Activated CD4-positive, alpha-beta memory T cell treated with anti-CD3 and anti-CD28 coated beads, Interleukin-2, amount 10 ng/mL, durations not matched to agents 7 days and 5 days (primary cell): ENCODE data around the gene FARP1. TPM values are rescaled to one million over a fixed set of nuclear protein-coding genes. Genes with fewer than 3 reads are reported as not detected.

Experiments used
- CTCF ChIA-PET: fragments of 350-600 bp; sonication (Branson Sonifier 250); formaldehyde crosslinking; loops from one replicate; lab custom pipeline; 2021; ENCODE audit warnings: antibody characterized with exemption, inconsistent platforms; lab: Charles Lee
- POLR2A ChIA-PET: fragments of 350-600 bp; sonication (Branson Sonifier 250); formaldehyde crosslinking; loops from one replicate; lab custom pipeline; 2021; ENCODE audit warnings: antibody characterized with exemption; lab: Charles Lee
- DNase-seq: peaks from one replicate; pipeline ENCODE4 v3.0.0-alpha.2; 2020
- H3K27ac Mint-ChIP-seq: one replicate; pipeline ENCODE4 v1.8.0; 2021; ENCODE audit warnings: mild to moderate bottlenecking, mixed read lengths
- H3K27me3 Mint-ChIP-seq: one replicate; pipeline ENCODE4 v1.8.0; 2021; ENCODE audit warnings: mixed read lengths
- H3K36me3 Mint-ChIP-seq: one replicate; pipeline ENCODE4 v1.8.0; 2021; ENCODE audit warnings: low read depth, mixed read lengths
- H3K4me1 Mint-ChIP-seq: one replicate; pipeline ENCODE4 v1.8.0; 2021; ENCODE audit warnings: mixed read lengths
- H3K4me3 Mint-ChIP-seq: one replicate; pipeline ENCODE4 v1.8.0; 2021; ENCODE audit warnings: mild to moderate bottlenecking, mixed read lengths
- H3K9me3 Mint-ChIP-seq: one replicate; pipeline ENCODE4 v1.8.0; 2021; ENCODE audit warnings: mixed read lengths
- total RNA-seq, 2 experiments: library from RNA; stranded (reverse); gene quantifications; one replicate each; pipeline ENCODE4 v1.2.3, GENCODE V29; 2021

Gene FARP1
- total RNA-seq, 2 experiments from 2014 or later: 0.50 to 0.75 TPM

- H3K9me3 Mint-ChIP-seq: no peaks in the 10 kb centered on the region
- ChIA-PET POLR2A (no interaction called here), CTCF (no interaction called here)
- no peaks in the 10 kb centered on the region for H3K4me1 Mint-ChIP-seq
- H3K4me3 Mint-ChIP-seq: no peak overlapping the region
- no peak for DNase-seq
- H3K36me3 Mint-ChIP-seq: no peaks in the 10 kb centered on the region
- peaks cover 3% of the 10 kb centered on the region for H3K27me3 Mint-ChIP-seq
- H3K27ac Mint-ChIP-seq: no peak overlapping the region
Measured at GRCh38 chr13:98288211-98288610, 145.3 kb downstream of the FARP1 start.

GRCh38 chr13:98289339-98289945 lies 146.5 kb downstream of the FARP1 start:
- ChIA-PET POLR2A (no interaction called here), CTCF (no interaction called here)
- Mint-ChIP-seq H3K4me3 (no peak overlapping the region), H3K36me3 (no peaks in the 10 kb centered on the region), H3K9me3 (no peaks in the 10 kb centered on the region), H3K27me3 (peaks cover 3% of the 10 kb centered on the region), H3K27ac (no peak overlapping the region), H3K4me1 (no peaks in the 10 kb centered on the region)
- no peak for DNase-seq

DNA sequence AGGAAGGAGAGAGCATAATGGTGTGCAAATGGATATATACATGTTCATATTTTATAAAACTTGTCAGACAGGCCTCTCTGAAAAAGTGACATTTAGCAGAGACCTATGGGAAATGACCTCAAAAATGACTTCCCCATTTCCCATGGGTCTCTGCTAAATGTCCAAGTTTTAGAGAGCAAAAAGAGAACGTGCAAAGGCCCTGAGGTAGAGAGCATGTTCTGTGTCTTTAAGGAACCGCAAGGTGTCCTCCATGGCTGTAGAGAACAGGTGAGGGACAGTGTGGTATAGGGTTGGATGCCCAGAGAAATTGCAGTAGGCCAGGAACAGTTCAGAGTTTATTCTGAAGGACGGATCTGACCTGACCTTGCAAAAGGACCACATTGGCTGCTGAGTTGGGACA lies 147.4 kb downstream of the FARP1 start:
- Mint-ChIP-seq H3K27me3 (peaks cover 3% of the 10 kb centered on the region), H3K27ac (no peak overlapping the region), H3K4me3 (no peak overlapping the region), H3K36me3 (no peaks in the 10 kb centered on the region), H3K4me1 (no peaks in the 10 kb centered on the region), H3K9me3 (no peaks in the 10 kb centered on the region)
- no peak for DNase-seq
- CTCF ChIA-PET: no interaction called here
- POLR2A ChIA-PET: no interaction called here

- H3K4me3 Mint-ChIP-seq: no peak overlapping the region
- CTCF ChIA-PET: no interaction called here
Measured at GRCh38 chr13:98291658-98292057, 148.8 kb downstream of the FARP1 start.

GRCh38 chr13:98293103-98293502 lies 150.2 kb downstream of the FARP1 start:
- POLR2A ChIA-PET: no interaction called here
- H3K36me3 Mint-ChIP-seq: no peaks in the 10 kb centered on the region
- CTCF ChIA-PET: no interaction called here
- H3K4me3 Mint-ChIP-seq: no peak overlapping the region
- peaks cover 6% of the 10 kb centered on the region for H3K27me3 Mint-ChIP-seq
- H3K4me1 Mint-ChIP-seq: no peaks in the 10 kb centered on the region
- no peak overlapping the region for H3K27ac Mint-ChIP-seq
- no peak for DNase-seq
- H3K9me3 Mint-ChIP-seq: no peaks in the 10 kb centered on the region

More at GRCh38 chr13:98291658-98292057, 148.8 kb downstream of the FARP1 start:
- H3K36me3 Mint-ChIP-seq: no peaks in the 10 kb centered on the region
- DNase-seq: no peak
- peaks cover 3% of the 10 kb centered on the region for H3K27me3 Mint-ChIP-seq
- H3K4me1 Mint-ChIP-seq: no peaks in the 10 kb centered on the region
- POLR2A ChIA-PET: no interaction called here
- H3K9me3 Mint-ChIP-seq: no peaks in the 10 kb centered on the region
- H3K27ac Mint-ChIP-seq: no peak overlapping the region

- Mint-ChIP-seq H3K4me3 (no peak overlapping the region), H3K9me3 (no peaks in the 10 kb centered on the region), H3K4me1 (no peaks in the 10 kb centered on the region), H3K36me3 (no peaks in the 10 kb centered on the region), H3K27ac (no peak overlapping the region), H3K27me3 (peaks cover 9% of the 10 kb centered on the region)
- no peak for DNase-seq
- ChIA-PET CTCF (no interaction called here), POLR2A (no interaction called here)
Measured at GRCh38 chr13:98293570-98294142, 150.8 kb downstream of the FARP1 start.

- Mint-ChIP-seq H3K27ac (no peak overlapping the region), H3K4me1 (no peaks in the 10 kb centered on the region), H3K27me3 (peaks cover 11% of the 10 kb centered on the region), H3K9me3 (no peaks in the 10 kb centered on the region), H3K36me3 (no peaks in the 10 kb centered on the region), H3K4me3 (no peak overlapping the region)
- CTCF ChIA-PET: no interaction called here
- POLR2A ChIA-PET: no interaction called here
- DNase-seq: no peak
Measured at GRCh38 chr13:98295371-98295770, 152.5 kb downstream of the FARP1 start.

GRCh38 chr13:98297051-98297450 lies 154.2 kb downstream of the FARP1 start:
- no peak for DNase-seq
- no peaks in the 10 kb centered on the region for H3K4me1 Mint-ChIP-seq
- no peaks in the 10 kb centered on the region for H3K9me3 Mint-ChIP-seq
- POLR2A ChIA-PET: no interaction called here
- no peak overlapping the region for H3K4me3 Mint-ChIP-seq
- no peaks in the 10 kb centered on the region for H3K36me3 Mint-ChIP-seq
- H3K27me3 Mint-ChIP-seq: peaks cover 7% of the 10 kb centered on the region
- CTCF ChIA-PET: no interaction called here
- H3K27ac Mint-ChIP-seq: no peak overlapping the region

GRCh38 chr13:98297745-98298144 lies 154.9 kb downstream of the FARP1 start:
- ChIA-PET POLR2A (no interaction called here), CTCF (no interaction called here)
- H3K4me1 Mint-ChIP-seq: no peaks in the 10 kb centered on the region
- no peak for DNase-seq
- no peaks in the 10 kb centered on the region for H3K36me3 Mint-ChIP-seq
- H3K4me3 Mint-ChIP-seq: no peak overlapping the region
- peaks cover 9% of the 10 kb centered on the region for H3K27me3 Mint-ChIP-seq
- no peak overlapping the region for H3K27ac Mint-ChIP-seq
- no peaks in the 10 kb centered on the region for H3K9me3 Mint-ChIP-seq

GRCh38 chr13:98298599-98298998 lies 155.7 kb downstream of the FARP1 start:
- Mint-ChIP-seq H3K36me3 (no peaks in the 10 kb centered on the region), H3K9me3 (no peaks in the 10 kb centered on the region), H3K27ac (no peak overlapping the region), H3K27me3 (peaks cover 18% of the 10 kb centered on the region), H3K4me3 (no peak overlapping the region), H3K4me1 (no peaks in the 10 kb centered on the region)
- ChIA-PET CTCF (no interaction called here), POLR2A (no interaction called here)
- DNase-seq: no peak

DNA sequence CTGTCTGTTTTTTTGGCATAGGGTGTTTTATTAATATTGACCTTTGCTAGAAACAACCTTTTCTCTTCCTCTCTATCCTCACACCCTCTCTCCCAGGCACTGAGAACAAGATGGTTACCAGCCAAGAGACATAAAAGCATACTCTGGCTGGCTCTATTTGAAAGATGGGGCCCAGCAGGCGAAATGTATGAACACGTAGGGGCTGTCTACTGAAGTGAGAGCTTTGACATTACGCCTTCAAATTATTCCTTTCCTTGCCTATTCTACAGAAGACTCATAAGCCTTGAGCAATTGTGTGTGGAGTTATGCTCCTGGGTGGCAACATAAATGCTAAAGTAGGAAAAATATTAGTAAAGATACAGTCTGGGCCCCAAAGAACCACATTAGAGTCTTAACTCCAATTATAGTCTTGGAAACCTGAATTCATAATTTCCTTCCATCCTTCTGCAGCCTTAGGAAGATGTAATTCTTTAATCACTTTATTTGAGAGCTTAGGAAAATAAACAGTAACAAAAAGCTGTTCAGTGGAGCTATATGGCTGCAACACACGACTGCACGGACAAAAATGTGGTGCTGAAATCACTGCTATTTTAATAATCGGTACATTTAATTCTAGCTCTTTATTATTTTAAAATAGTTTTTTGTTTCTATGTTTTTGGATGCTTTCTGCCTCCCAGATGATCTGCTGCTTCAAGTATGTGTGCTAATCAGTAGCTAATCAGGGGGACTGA lies 156.5 kb downstream of the FARP1 start:
- no peaks in the 10 kb centered on the region for H3K9me3 Mint-ChIP-seq
- no peak for DNase-seq
- no peaks in the 10 kb centered on the region for H3K36me3 Mint-ChIP-seq
- H3K4me3 Mint-ChIP-seq: no peak overlapping the region
- POLR2A ChIA-PET: no interaction called here
- no peak overlapping the region for H3K27ac Mint-ChIP-seq
- CTCF ChIA-PET: no interaction called here
- peaks cover 18% of the 10 kb centered on the region for H3K27me3 Mint-ChIP-seq
- H3K4me1 Mint-ChIP-seq: no peaks in the 10 kb centered on the region

DNA sequence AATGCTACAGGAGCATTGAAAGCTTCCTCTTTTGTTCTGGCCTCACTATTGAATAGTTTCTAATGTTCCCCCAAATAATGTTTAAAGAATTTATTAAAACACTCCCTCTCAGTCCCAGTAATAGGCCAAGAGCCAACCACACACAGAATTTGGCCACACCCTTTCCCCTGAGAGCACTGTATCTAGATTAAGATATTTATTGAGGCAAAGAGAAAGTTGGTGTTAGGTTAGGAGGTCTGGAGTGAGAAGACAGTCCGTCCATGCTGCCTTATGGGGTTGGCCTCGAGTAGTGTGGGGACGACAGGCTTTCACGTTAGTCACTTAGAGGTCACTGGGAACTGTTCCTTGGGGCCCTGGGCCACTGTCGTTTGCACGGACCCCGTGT lies 157.1 kb downstream of the FARP1 start:
- ChIA-PET POLR2A (no interaction called here), CTCF (no interaction called here)
- no peaks in the 10 kb centered on the region for H3K4me1 Mint-ChIP-seq
- H3K9me3 Mint-ChIP-seq: no peaks in the 10 kb centered on the region
- DNase-seq: no peak
- no peak overlapping the region for H3K4me3 Mint-ChIP-seq
- H3K27ac Mint-ChIP-seq: no peak overlapping the region
- peaks cover 18% of the 10 kb centered on the region for H3K27me3 Mint-ChIP-seq
- H3K36me3 Mint-ChIP-seq: no peaks in the 10 kb centered on the region

DNA sequence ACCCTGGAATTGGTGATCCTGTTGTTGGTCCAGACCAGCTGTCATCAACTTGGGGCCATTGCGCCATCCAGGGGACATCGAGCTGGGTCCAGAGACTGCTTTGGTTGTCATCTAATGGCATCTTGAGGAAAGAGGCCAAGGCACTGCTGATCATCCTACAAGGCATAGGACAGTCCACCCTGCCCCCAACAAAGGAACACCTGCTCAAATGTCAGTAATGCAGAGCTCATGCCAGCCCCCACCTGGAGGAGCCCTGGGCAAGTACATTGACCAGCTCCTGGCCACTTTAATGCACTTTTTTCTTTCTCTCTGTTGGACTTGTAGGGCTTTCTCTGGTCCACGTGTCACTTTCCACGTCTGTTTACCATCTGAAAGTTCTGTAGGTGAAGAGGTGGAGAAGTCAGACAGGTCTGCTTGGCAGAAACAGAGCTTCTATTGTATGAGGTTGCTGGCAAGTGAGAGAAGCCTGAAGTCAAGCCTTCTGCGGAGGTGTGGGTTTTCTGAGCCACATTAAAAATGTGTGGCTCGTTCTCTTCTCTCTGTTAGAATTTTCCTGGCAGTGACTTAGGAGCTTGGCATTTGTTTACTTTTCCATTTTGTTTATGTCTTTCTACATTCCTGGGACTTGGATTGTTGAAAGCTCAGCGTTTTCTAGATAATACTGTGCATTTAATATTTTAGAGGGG lies 158.2 kb downstream of the FARP1 start:
- Mint-ChIP-seq H3K4me3 (no peak overlapping the region), H3K36me3 (no peaks in the 10 kb centered on the region), H3K9me3 (no peaks in the 10 kb centered on the region), H3K27ac (no peak overlapping the region), H3K27me3 (peaks cover 18% of the 10 kb centered on the region), H3K4me1 (no peaks in the 10 kb centered on the region)
- DNase-seq: no peak
- ChIA-PET CTCF (no interaction called here), POLR2A (no interaction called here)
